GM19023 (cell line): ENCODE results near the gene CERKL.
"Not testable (repeated sequence)": the region's sequence is repeated elsewhere in the genome, so short reads cannot be mapped to it uniquely, and the experiment has no call there.

Experiments used
- ATAC-seq: cut with Tn5 transposase; IDR thresholded peaks from one replicate; pipeline ENCODE4 v1.9.1; 2021; ENCODE audit warnings: mild to moderate bottlenecking, moderate library complexity; ENCODE audit not compliant: unreplicated experiment

Gene CERKL, protein sequence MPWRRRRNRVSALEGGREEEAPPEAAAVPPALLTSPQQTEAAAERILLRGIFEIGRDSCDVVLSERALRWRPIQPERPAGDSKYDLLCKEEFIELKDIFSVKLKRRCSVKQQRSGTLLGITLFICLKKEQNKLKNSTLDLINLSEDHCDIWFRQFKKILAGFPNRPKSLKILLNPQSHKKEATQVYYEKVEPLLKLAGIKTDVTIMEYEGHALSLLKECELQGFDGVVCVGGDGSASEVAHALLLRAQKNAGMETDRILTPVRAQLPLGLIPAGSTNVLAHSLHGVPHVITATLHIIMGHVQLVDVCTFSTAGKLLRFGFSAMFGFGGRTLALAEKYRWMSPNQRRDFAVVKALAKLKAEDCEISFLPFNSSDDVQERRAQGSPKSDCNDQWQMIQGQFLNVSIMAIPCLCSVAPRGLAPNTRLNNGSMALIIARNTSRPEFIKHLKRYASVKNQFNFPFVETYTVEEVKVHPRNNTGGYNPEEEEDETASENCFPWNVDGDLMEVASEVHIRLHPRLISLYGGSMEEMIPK

DNA sequence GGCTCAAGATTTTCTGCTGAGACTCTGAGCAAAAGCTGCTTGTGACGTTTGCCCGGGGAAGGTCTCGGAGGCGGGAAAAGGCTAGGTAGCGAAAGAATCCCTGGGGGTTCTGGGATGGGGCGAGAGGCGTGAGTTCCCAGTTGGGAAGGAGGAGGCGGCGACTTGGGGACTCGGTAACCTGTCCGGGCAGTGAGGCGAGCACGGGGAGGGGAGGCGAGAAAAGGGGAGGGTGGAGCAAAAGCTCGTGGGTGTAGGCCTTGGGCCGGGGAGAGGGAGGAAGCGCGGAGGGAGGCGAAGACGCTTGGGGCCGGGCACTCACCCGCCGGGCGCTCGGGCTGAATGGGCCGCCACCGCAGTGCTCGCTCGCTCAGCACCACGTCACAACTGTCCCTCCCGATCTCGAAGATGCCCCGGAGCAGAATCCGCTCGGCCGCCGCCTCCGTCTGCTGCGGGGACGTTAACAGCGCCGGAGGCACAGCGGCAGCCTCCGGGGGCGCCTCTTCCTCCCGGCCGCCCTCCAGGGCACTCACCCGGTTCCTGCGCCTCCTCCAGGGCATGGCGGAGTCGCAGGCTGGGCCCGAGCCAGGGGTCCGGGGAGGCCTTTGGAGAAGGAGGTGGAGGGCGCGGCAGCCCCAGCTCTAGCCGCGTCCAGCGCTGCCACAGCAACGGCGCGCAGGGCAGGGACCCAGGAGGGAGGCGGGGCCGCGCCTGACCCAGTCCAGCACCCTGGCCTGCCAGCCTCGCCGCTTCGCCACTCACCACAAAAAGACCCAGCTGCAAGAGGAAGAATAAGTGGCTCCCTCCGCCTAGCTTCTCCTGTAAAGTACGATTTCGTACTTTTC lies at the start of gene CERKL:
Gene CERKL (minus strand): TSS at position 656 of the 842 bp plus-strand sequence. CDS start 99 bp downstream, at position 557.
- peak; percentile 96 for ATAC-seq

DNA sequence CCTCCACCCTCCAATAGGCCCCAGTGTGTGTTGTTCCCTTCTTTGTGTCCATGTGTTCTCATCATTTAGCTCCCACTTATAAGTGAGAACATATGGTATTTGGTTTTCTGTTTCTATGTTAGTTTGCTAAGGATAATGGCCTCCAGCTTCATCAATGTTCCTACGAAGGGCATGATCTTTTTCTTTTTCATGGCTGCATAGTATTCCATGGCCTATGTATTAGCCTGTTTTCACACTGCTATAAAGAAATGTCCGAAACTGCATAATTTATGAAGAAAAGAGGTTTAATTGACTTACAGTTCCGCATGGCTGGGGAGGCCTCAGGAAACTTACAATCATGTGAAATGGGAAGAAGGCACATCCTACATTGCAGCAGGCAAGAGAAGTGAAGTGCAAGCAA lies 45.6 kb upstream of the CERKL start:
- not testable (repeated sequence) for ATAC-seq

DNA sequence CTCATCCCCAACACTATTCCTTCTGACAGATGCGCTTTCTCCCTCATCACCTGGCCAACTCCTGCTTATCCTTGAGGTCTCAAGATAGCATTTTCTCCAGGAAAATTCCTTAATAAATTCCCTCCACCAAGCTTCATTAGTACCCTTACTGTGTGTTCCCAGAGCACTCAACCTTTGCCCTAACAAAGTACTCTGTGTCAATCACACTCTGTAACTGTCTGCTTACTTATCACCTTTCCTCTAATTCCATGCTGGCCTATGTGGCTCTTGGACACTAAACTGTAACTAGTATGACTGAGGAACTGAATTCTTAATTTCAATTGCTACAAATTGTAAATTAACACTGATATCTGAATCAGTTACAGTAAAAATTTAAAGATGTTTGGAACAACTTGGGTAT lies 41.3 kb upstream of the CERKL start:
- no peak for ATAC-seq

DNA sequence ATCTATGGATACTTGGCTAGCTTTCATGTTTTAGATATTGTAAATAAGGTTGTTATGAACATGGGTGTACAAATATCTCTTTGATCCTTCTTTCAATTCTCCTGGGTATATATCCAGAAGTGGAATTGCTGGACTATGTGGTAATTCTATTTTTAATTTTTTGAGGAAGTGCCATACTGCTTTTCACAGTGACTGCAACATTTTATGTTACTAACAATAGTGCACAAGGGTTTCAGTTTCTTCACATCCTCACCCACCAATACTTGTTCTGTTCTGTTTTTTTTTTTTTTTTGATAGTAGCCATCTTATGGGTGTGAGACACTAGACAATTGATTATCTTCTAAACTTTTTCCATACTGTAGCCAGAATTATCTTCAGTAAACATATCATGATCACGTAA lies 40.7 kb upstream of the CERKL start:
- no peak for ATAC-seq

DNA sequence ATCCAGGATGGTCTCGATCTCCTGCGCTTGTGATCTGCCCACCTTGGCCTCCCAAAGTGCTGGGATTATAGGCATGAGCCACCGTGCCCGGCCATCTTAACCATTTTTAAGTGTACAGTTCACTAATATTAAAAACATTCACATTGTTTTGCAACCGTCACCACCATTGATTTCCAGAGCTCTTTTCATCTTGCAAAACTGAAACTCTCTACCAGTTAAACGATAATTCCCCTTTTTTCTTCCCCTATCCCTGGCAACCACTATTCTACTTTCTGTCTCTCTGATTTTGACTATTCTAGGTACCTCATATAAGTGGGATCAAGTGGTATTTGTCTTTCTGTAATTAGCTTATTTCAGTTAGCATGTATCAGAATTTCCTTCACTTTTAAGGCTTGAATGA lies 40.2 kb upstream of the CERKL start:
- ATAC-seq, result no peak

DNA sequence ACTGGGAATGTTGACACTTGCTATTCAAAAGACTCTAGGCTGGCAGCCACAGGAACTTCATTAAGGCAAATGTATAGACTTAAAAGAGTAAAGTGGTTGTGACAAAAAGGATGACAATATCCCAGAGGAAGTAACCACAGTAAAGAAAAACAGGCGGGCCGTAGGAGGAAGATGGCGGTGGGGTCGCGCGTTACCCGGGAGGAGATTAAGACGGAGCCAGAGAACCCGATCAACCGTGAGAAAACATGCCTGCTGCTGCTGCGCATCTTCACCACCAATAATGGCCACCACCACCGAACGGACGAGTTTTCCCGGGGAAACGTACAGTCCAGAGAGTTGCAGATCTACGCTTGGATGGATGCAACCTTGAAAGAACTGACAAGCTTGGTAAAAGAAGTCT lies 37.4 kb upstream of the CERKL start:
- no peak for ATAC-seq

DNA sequence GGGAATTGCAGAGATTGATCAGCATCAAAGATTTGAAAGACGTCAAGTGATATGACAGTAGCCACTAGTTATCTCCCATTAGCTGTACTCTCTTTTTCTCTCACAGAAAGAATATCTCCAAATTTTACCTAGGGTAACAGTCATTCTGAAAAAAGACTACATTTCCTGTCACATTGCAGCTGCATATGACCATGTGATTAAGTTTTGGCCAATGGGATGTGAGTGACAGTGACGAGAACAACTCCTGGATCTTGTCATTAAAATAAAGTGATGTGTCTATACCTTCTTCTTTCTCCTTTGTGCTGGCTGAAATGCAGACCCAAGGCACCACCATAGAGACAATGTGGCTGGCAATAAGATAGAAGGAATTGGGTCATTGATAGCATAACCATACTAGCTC lies 34.0 kb upstream of the CERKL start:
- ATAC-seq, result no peak

DNA sequence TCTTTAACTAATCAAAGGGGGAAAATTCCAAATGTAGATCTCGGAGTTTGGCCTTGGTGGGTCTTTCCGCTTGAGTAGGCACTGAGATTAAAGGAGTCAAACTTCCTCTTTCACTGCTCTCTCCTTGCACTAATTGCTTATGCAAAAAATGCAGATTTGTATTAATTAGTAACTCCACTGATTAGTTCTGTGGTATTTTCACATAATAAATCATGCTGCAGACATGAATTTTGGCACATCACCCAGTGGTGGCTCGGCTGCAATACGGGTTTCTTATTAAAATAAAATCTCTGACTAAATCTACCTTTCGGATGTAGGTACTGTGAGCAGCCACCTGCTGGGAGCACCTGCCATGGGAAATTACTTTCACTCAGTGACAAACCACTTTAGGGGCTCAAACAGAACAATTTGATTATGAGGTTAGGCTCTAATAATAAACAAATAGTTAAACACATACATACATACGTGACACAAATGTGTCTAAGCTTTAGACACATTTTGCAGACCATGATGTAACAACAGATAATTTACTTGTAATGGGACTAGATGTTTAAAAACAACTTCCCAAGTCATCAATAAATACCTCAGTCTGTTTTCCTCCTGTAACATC lies 29.8 kb upstream of the CERKL start:
- no peak for ATAC-seq

DNA sequence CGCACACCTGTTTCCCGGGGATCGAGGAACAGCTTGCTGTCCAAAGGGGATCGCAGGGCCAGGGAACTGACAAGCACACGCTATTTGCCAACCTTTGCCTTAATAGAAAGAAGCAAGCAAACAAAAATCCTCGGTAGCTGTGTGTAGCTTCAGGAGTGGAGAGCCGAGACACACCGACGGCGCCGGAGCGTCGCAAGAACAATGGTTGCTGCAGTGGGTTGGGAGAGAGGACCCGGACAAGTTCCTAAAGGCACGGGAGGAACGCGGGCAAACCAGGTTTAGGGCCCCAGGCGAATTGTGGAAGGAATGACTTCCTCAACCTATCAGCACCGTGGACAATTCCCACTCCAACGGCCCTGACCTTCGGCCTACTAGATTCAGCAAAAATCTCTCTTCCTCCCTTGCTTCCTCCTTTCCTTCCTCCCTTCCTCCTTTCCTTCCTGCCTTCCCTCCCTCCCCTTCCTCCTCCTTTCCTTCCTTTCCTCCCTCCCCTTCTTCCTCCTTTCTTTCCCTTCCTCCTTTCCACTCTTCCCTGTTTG lies 28.3 kb upstream of the CERKL start:
- no peak for ATAC-seq

DNA sequence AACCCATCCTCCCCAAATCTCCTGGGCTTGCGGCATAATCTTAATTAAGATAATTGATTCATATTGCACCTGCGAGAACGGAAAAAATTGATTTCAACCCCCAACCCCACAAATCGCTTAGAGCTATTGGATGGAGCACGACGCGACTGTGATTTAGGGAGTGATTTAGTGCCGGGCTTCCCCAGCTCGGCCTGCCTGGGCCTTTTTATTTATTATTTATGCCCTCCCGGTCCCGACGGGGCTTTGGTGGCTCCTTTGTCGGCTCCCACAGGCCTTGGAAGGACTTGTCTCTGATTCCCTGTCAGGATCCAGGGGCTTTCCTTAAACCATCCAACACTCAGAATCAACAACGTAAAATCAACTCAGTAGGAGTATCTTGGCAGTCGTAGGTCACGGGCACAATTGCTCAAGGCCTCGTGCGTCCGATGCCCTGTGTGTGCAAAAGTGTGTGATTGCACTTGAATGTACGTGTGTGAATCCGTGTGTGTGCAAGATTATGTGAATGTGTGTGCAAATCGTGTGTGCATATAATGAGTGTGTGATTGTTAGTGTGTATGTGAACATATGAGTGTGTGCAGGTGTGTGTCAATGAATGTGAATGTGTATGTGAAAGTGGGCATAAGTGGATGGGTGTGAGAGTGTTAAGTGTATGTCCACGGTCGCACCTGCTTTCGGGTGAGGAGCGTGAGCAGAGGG lies 27.7 kb upstream of the CERKL start:
- no peak for ATAC-seq

DNA sequence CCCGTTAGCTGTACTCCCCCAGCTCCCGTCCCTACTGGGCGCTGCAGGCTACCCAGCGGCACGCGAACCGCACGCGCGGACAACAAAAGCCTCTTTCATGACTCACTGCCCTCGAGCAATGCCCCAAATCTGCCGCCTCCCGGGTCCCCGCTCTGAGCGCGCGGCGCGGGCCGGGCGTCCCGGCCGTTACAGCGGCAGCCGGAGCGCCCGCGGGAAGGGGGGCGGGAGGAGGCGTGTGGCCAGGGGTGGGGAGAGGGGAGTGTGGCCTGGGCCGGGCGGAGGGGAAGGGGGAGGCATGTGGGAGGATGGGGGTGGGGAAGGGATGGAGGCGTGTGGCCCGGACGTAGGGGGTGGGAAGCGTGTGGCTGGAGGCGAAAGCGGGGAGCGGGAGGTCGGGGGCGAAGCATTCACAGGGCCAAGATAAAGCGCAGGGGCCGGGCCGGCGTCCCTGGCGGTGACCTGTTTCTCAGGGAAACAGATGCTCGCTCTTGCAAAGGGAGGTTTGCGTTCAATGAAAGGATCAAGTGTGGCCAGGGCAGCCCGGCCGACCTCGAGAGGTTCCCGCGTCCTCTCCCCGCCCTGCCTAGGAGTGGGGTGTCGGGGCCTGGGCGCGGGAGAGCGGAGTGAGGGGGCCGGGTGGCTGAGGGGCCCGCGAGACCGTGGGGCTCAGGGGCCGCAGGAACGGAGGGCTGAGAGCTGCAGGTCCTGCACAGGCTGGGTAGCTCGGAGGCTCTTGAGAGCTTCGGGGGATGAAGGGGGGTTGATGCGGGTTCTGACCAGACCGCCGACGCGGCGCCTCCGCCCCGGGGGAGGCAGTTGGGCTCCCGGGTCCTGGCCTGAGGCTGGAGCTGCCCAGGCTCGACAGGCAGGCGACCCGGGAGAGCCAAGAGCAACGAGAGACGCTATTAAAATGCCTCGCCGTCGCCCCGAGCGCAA lies 26.9 kb upstream of the CERKL start:
- no peak for ATAC-seq

DNA sequence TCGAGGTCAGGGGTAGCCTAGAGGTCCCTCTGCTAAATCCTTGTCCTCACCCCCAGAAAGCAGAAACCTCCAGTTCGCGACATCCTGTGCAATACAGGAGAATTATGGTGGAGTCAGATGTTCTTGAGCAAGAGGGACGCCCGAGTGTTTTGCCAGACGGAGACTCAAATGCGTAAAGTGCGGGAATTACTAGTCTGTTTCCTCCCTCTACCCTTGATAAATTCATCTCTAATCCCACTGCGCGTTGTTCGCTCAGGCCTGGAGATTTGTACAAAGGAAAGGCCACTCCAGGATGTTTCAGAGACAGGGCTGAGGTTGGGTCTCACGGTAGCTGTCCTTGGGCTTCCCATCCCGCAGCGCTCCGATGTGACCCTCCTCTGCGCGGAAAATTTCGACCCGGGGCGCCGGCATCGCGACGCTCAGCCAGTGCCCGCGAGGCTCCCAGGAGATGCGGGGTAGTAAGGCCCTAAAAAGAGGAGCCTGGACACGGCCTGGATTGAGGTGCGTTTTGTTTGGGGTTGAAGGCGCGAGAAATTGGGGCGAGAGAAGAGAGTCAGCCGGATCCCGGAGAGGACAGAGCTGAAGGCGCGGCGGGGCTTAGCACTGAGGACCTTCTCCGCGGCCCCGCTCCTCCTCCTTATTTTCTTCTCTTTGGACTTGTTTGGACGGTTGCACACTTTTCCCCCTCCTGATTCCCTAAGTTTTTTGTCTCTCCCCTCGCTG lies 26.1 kb upstream of the CERKL start:
- ATAC-seq, result no peak

DNA sequence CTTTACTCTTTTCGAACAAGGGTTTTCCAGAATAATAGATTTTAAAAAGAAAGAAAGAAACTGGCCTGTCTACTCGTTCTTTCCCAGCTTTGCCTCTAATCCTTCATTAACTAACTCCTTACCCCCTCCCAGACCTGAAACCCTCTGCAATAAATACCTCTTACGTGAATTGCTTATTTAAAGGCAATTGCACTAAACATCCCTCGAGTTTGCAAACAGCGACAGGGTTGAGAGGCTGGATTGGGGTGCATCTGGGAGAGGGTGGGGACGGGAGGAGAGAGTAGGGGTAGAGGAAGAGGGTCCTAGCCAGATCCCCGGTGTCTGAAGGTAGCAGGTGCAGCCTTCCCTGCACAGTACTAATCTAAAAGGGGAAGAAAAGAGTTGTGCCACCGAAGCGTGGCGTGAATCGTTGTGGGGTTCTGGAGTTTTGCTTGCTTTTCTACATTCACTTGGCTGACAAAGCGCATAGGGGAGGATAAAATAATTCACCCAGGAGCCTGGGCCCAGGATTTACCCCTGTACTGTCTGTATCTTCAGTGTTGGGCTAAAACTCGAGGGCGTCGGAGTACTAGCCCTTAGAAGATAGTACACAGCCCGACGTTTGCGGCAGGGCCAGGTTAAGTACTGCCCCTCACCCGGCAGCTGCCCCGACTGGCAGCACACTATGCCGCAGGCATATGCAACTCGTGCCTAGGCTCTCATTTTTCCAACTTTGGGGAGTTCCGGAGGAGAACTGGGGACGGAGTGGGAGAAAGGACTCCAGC lies 25.3 kb upstream of the CERKL start:
- ATAC-seq, result no peak

DNA sequence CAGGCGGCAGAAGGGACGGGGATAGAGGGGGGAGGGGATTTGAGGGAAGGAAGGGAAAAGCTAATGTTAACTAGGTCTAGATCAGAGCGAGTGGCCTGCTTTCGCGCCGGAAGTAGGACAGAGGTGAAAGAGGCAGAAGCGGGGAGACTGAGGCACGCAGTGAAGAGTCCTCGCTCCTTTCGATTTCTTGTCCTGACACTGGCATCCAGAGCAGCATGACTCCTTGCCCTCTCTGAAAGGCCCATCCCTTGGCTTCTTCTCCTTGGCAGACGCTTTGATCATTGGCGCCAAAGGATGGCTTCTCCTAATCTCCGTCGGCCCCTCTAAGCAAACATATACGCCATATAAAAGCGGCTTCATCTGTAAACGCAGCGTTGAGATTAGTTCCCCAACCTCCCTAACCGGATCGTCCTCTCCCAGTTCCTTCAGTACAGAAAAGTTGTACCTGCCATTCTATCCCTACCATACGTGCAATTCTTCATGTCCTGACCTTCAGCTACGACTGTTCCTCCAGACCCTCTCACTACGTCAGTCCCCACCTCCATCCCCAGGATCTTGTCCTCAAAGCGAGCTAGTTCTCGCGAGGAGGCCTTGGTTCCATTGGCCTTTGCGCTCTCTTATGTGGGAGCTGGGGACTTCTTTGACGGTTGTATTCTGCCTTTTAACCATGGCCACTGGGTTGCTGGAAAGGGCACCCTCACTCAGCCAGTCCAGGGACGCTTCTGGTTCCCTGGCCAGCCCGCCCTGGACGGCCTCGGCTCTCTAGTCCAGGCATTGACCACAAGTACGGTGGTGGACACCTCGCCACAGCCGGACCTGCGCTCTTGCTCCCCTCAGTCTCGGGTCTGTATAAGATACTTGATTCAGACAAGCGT lies 24.3 kb upstream of the CERKL start:
- no peak for ATAC-seq

DNA sequence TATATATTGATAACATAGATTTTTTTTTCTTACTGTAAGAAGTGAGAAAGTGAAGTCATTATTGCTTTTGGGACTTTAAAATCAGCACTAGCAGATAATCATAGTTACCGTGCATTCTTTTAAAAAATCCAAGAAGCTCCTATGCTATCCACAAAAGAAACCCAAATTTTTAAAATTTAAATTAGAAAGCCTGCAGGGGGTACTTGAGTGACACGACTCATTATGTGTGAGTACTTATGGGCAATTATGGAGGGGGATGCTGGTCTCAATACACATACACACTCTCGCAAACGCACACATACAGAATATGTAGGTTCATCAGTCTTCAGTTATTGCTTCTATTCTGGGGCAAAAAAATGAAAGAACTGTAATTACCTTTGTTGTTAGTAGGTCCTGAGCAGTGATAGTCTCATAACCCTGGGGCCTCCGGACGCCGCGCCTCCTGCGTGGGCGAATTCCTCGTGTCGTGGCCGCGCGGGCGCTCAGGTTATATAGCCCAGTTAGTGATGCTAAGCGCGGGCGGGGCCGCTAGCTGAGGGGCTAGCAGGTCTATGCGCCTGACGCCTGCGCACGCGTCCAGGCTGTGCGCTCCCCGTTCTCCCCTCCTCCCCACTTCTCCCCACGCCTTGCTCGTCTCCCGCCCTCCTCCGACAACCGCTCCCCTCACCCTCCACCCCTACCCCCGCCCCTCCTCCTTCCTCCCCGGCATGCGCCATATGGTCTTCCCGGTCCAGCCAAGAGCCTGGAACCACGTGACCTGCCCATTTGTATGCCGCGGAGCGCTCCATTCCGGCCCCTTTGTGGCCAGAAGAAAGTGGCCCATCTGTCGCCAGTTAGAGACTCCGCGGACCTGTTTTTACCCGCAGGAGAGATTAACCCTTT lies 23.4 kb upstream of the CERKL start, which contains the start of gene NEUROD1:
Gene NEUROD1 (minus strand): TSS at position 463 of the 882 bp plus-strand sequence. CDS start 1,657 bp downstream, outside the sequence.
- ATAC-seq, result no peak

DNA sequence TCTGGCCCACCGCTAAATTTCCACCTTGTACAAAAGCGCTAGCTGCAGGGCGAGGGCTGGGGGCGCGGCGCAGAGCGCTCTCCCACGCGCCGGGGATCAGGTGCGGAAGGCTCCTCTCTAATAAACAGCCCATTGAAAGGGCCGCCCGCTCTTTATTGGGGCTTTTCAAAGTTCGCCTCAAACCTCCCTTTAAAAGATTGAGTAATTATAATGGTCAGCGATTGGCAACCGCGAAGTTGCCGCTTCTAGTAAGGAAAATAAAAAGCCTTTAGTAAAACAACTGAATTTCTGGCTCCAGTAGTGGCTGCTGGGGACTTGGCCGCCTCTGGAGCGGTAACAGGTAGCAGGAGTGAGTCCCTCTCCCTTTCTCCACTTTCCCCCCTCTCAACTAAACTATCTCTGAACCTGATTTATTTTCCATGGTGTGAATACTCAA lies 22.7 kb upstream of the CERKL start:
- no peak for ATAC-seq
